ENCODE results near the gene IL19.

DNA sequence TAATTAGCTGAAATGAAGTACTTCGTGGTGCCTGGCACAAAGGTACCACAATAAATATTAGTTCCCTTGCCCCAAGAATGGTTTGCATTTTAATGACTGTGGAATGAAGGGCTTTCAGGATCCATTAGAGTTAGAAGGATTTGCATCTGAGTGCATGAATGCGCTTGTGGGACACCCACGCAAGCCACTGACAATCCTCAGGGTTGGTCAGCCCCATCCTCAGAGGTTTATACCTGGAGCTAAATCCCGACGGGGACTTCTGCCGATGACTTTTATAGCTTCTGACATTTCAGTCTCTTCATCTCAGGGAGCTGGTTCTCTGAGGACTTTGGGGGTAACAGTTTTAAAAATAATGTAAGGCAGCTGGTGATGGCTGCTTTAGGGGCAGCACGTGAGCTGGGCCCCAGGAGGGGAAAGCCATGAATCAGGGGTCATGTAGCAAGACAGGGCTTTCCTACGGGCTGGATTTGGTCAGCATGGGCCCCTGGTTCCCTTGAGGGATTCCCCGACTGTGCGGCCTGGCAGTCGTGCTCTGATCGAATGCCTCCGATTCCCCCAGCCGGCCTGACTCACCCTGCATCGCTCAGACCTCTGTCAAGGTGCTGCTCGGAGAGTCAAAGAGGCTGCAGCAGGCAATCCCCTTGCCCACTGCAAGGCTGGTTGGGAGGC is 22.5 kb downstream of the IL19 start:
- TF ChIP-seq, protein P1, sequence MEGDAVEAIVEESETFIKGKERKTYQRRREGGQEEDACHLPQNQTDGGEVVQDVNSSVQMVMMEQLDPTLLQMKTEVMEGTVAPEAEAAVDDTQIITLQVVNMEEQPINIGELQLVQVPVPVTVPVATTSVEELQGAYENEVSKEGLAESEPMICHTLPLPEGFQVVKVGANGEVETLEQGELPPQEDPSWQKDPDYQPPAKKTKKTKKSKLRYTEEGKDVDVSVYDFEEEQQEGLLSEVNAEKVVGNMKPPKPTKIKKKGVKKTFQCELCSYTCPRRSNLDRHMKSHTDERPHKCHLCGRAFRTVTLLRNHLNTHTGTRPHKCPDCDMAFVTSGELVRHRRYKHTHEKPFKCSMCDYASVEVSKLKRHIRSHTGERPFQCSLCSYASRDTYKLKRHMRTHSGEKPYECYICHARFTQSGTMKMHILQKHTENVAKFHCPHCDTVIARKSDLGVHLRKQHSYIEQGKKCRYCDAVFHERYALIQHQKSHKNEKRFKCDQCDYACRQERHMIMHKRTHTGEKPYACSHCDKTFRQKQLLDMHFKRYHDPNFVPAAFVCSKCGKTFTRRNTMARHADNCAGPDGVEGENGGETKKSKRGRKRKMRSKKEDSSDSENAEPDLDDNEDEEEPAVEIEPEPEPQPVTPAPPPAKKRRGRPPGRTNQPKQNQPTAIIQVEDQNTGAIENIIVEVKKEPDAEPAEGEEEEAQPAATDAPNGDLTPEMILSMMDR (conservative IDR thresholded peaks at IDR 0.05; ENCODE audit: low read length) = no peak
- TF ChIP-seq EZH2phosphoT487 (IDR thresholded peaks at IDR 0.05; ENCODE audit: borderline replicate concordance, low read depth, low read length) = no peak

Measured in OCI-LY7 (cell line).